Measurements from ENCODE around the gene EYS. TPM values are rescaled to one million over a fixed set of nuclear protein-coding genes. Genes with fewer than 3 reads are reported as not detected.

Gene EYS
- total and polyA plus RNA-seq, 8 donors = 0.24 to 0.85 (median 0.55) TPM

GRCh38 chr6:64224819-64225218, 1482.2 kb downstream of the EYS start:
- H3K27ac ChIP-seq = no peak overlapping the region
- DNase-seq (no peak), ATAC-seq (no peak)
- H3K27me3 ChIP-seq = no peaks in the 10 kb centered on the region
- no peaks in the 10 kb centered on the region for H3K4me1 ChIP-seq
- no peak for TF ChIP-seq CTCF (IDR thresholded peaks at IDR 0.05)
- H3K4me3 ChIP-seq = no peak overlapping the region
- H3K9me3 ChIP-seq = no peaks in the 10 kb centered on the region
- intact Hi-C loops (cut with DNase I) = no loop called here
- no peaks in the 10 kb centered on the region for H3K36me3 ChIP-seq

- DNase-seq = no peak
- intact Hi-C loops (cut with DNase I) = no loop called here
- Histone ChIP-seq H3K4me3 (no peak overlapping the region), H3K36me3 (no peaks in the 10 kb centered on the region), H3K27ac (no peak overlapping the region), H3K9me3 (no peaks in the 10 kb centered on the region), H3K27me3 (no peaks in the 10 kb centered on the region), H3K4me1 (no peaks in the 10 kb centered on the region)
- ATAC-seq = no peak
- no peak for TF ChIP-seq CTCF (IDR thresholded peaks at IDR 0.05)
These were observed 1485.2 kb downstream of the EYS start for GRCh38 chr6:64221776-64222175.

- no peaks in the 10 kb centered on the region for H3K4me1 ChIP-seq
- no peak for TF ChIP-seq CTCF (IDR thresholded peaks at IDR 0.05)
- no peak overlapping the region for H3K4me3 ChIP-seq
- DNase-seq (no peak), ATAC-seq (no peak)
- intact Hi-C loops (cut with DNase I) = no loop called here
- no peaks in the 10 kb centered on the region for H3K36me3 ChIP-seq
- no peaks in the 10 kb centered on the region for H3K9me3 ChIP-seq
- no peaks in the 10 kb centered on the region for H3K27me3 ChIP-seq
- H3K27ac ChIP-seq = no peak overlapping the region
These were observed 1486.2 kb downstream of the EYS start for GRCh38 chr6:64220801-64221200.

DNA sequence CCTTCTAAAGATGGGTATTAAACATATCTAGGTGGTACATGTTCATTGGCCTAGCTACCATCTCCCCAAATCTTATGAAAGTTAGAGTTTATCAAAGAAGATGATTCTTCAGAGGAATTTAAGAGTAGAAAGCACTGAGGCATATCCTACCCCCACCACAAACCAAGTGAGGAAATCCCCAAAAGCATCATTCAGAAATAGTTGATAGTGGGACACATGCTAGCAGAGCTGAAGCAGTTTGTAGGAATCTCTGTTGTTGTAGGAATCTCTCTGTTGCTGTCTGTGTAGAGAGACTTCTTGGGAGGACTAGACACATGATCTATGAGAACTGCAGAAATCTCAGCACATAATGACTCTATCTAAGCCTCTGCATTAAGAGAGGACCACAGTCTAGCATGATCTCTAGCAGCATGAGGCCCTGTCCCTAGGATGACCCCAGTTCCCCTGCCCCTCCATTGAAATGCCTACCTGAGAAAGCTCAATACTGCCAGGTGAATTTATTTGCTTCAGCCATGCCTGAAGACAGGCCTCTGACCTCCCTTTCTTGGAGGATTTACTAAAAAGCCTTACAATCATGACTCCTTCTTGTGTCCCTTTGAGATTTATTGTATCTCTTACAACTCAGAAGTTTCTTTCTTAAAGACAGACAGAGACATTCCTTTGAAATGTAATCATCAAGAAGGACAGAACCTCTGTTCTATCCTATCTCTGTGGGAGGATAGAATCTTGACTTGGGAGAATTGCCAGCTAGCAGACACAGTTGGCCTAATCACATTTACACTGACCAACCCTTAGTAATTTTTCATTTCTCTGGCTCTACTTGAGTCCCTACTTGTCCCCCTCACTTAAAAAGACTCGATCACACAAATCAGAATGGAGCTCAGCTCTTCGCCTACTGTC, 1489.1 kb downstream of the EYS start:
- intact Hi-C loops (cut with DNase I) = no loop called here
- no peak for DNase-seq
- H3K9me3 ChIP-seq = no peaks in the 10 kb centered on the region
- H3K4me1 ChIP-seq = no peaks in the 10 kb centered on the region
- no peak for TF ChIP-seq CTCF (IDR thresholded peaks at IDR 0.05)
- H3K36me3 ChIP-seq = no peaks in the 10 kb centered on the region
- no peak overlapping the region for H3K27ac ChIP-seq
- ATAC-seq = no peak
- no peak overlapping the region for H3K4me3 ChIP-seq
- H3K27me3 ChIP-seq = no peaks in the 10 kb centered on the region

- TF ChIP-seq CTCF (IDR thresholded peaks at IDR 0.05) = no peak
- H3K27me3 ChIP-seq = no peaks in the 10 kb centered on the region
- no peak overlapping the region for H3K4me3 ChIP-seq
- no peak overlapping the region for H3K27ac ChIP-seq
- H3K36me3 ChIP-seq = no peaks in the 10 kb centered on the region
- no peak for DNase-seq
- intact Hi-C loops (cut with DNase I) = no loop called here
- H3K4me1 ChIP-seq = no peaks in the 10 kb centered on the region
- ATAC-seq = no peak
- H3K9me3 ChIP-seq = no peaks in the 10 kb centered on the region
These were observed 1492.7 kb downstream of the EYS start for GRCh38 chr6:64214373-64214772.

All from left lung (tissue), 10 donors.